ENCODE measurements around the gene WDR76.
A peak's percentile ranks its signal among the peaks of the same experiment; 100 is the strongest.
"Not testable (repeated sequence)": the region's sequence is repeated elsewhere in the genome, so short reads cannot be mapped to it uniquely, and the experiment has no call there.

WDR76 gene

GRCh38 chr15:43826508-43827341 is at the start of gene WDR76:
WDR76 (plus strand) TSS chr15:43827002; CDS start chr15:43827033, 31 bp downstream.
- DNase-seq: peak; percentile 76

DNA sequence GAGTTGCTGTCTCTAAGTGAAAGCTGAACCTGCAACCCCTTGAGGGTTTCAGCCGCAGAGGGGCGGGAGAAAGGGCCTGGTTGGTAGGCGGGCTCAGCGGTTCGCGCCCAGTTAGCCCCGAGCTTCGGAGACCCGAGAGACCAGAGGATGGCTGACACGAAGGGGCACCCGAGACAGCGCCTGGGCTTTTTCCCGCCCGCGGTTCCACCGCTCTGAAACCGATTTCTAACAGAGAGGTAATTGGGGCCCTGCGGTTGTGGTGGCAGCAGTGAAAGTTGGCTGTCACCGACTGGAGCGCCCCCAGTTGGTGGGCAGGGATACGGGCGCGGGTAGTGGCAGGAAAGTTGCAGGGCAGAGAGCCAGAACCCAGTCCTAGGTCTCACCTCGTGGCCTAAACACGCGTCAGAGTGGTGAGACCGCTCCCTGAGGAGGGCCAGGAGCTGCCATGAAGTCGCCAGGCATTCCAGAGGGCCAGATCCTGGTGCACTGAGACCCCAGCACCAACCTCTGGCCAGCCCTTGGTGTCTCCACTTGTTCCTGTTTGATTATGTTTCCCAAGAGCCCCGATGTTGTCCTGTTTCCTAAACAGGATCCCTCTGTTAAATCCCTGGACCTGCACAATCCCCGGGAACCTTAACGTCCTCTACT is 49.4 kb upstream of the WDR76 start:
- DNase-seq: peak; percentile 74

DNA sequence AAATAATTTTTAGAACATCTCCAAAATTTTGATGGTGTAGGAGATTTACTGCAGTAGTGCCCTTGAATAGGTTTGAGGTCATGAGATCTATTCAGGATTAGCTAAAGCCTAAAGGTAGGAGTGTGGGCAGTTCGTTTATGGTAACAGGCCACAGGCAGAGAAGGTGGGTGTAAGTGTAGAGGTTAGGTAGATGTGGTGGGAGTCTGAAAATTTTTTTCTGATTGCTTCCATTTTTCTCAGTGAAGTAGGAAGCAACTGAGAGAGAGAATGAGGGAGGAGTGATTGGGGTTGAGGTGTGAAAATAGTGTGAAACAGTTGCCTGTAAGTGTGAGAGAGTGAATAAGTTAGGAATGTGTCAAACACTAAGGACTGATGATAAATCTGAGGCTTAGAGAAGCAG is 47.8 kb upstream of the WDR76 start:
- no peak for DNase-seq

- DNase-seq: no peak
Measured at GRCh38 chr15:43789409-43789808, 37.4 kb upstream of the WDR76 start.

DNA sequence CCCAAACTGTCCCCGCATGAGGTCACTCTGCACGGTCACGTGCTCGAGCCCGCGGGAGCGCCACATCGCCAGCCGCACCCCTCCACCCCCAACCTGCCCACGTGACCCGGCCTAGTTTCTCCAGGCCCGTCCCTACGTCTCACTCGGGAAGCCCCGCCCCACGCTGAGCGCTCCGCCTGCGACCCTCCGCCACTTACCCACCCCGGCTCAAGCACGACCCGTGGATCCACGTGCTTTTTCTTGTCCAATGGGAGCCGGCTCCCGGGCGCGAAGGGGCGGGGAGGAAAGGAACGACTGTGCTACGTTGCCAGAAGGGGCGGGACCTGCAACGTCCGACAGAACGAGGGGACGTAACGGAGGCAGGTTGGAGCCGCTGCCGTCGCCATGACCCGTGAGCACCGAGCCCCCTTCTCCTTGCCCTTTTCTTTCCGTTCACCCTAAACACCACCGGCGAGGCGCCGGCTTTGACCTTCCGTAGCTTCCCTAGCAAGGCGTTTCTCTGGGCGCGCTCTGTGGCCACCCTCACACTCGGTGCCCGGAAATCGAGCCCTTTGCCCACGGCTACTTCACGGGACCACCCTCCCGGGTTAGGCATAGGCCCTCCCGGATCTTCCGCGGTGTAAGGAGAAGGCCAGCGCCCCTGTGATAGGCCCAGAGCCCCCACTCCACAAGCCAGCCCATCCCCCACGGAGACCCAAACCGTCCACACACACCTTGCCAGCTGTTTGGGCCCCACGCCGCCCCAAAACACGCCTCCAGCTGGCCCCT is 34.6 kb upstream of the WDR76 start, which contains the start of gene SERF2:
Gene SERF2 (plus strand): TSS at position 328 of the 768 bp plus-strand sequence. CDS start 57 bp downstream, at position 385.
- peak; percentile 96 for DNase-seq

GRCh38 chr15:43792761-43793476 is 33.9 kb upstream of the WDR76 start:
- no peak for DNase-seq

GRCh38 chr15:43793647-43794046 is 33.2 kb upstream of the WDR76 start:
- no peak for DNase-seq

DNA sequence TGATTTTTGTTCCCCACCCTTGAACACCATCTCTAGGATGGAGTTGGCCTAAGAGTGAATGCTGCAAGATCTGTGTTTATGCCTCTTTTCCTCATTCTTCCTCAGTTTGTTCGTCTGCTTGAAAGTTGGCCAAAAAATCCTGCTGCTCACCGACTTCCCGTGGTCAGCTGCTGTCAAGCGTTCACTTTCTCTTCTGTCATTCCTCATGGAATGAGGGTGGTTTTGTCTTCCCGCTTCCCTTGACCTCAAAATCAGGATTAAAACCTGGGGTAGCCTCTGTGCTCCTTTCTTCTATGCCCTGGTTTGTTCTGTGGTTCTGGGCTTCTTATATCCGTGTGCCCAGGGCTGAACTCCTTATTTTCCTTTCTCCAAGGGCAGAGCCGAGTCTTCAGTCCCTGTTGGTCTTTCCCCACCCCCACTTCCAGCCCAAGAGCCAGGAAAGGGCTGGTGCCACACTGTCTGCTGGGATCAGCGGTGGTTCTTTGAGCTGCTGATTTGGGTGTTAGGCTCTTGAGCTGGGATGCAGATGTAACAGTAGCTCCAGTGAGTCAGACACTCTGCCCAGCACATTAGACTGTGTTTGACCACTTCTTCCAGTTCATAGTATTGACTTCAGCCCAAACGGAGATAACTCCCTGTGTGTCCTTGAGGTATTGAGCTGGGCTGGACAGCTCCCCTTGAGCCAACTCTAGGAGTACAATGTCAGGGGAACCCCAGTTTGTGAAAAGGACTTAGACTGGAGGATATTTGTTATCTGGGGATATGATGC is 32.3 kb upstream of the WDR76 start:
- no peak for DNase-seq

DNA sequence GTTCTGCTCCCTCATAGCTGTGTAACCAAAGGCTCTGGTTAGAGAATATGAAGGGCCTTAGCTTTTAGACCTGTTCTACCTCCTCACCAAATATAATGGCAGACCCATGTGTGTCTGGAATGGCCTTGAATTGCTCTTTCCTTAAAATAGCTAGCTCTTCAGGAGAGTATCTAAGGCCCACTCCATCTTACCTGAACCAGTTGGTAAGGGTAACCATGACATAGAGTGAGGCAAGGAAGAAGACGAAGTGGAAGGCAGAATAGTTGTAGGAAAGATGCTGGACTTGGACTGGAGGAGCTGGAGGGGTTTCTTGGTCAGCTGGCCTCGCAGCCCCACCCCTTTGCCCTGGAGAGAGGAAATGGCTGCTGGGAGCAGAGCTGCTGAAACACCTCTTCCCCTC is 31.6 kb upstream of the WDR76 start:
- DNase-seq: no peak

GRCh38 chr15:43795997-43796396 is 30.8 kb upstream of the WDR76 start:
- no peak for DNase-seq

DNA sequence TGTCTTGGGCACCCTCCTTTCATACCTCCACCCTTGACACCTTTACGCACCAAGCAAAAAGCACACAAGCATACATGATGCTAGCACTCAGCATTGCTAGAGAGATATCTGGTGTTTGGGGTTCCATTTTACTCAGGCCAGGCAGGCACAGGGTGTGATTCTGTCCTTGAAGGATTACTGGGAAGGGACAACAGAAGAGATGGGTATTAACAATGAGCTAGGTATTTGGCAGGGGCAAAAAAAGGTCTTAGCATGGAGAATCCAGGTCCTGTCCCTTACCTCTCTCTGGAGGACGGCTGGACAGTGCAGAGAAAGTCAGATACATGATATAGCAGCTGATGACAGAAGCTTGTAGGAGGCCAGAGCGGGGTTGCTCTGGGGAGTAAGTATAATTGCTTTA is 30.2 kb upstream of the WDR76 start:
- no peak for DNase-seq

DNA sequence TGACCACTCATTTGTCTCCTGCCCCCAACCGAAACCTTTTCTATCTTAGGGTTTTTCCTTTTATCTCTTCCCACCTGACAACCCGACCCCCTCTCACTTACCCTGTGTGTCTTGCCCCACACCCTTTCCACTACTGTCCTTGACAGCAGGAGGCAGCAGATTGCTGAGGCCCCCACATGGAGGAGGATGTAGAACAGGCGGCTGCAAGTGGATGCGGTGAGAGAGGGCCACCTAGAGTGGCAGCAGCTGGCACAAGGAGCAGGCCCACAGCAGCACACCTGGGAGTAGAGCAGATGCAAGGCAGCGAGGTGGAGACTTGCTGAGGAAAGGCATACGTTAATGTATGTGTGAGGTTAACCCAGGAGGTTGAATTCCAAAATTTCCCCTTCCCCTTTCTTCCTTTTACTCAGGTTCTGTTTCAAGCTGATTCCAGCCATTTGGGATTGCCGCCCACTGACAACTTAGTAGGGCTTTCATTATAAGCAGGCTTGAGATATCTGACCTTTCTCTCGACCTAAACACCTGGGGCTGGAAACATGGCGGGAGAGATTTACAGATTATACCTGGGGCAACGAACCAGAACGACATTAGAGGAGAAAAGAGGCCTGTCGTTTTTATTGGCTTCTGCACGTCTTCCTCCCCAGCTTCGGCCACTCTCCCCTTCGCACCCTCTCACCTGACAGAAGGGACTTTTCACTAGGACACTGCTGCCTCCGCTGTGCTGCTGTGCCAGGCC is 27.4 kb upstream of the WDR76 start:
- no peak for DNase-seq

GRCh38 chr15:43799945-43800285 is 26.9 kb upstream of the WDR76 start, which contains the start of gene SERINC4:
SERINC4 (minus strand) TSS chr15:43800220; CDS start chr15:43799986, 234 bp downstream.
- no peak for DNase-seq

- peak; percentile 50 for DNase-seq
Measured at GRCh38 chr15:43800286-43801141, 26.3 kb upstream of the WDR76 start, which contains the start of gene HYPK. HYPK (plus strand) TSS chr15:43800599; CDS start chr15:43800623, 24 bp downstream.

DNA sequence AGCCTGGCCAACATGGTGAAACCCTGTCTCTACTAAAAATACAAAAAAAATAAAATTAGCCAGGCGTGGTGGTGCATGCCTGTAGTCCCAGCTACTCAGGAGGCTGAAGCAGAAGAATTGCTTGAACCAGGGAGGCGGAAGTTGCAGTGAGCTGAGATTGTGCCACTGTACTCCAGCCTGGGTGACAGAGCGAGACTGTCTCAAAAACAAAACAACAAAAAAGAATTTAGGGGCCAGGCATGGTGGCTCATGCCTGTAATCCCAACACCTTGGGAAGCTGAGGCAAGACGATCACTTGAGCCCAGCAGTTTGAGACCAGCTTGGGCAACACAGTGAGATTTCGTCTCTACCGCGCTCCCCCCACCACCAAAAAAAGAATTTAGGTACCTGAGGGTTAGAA is 24.1 kb upstream of the WDR76 start:
- DNase-seq: not testable (repeated sequence)

- DNase-seq: no peak
Measured at GRCh38 chr15:43808435-43808950, 18.3 kb upstream of the WDR76 start.

GRCh38 chr15:43808960-43809678 is 17.7 kb upstream of the WDR76 start:
- no peak for DNase-seq

DNA sequence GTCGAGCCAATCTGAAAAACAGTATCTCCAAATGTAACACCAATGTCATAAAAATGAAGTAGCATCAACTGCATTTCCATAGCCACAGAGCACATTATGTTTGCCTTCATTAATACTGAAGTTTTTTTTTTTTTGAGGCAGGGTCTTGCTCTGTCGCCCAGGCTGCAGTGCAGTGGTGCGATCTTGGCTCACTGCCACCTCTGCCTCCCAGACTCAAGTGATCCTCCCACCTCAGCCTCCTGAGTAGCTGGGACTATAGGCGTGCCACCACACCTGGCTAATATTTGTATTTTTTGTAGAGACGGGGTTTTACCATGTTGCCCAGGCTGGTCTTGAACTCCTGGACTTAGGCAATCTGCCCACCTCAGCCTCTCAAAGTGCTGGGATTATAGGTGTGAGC is 11.7 kb upstream of the WDR76 start:
- DNase-seq: not testable (repeated sequence)

DNA sequence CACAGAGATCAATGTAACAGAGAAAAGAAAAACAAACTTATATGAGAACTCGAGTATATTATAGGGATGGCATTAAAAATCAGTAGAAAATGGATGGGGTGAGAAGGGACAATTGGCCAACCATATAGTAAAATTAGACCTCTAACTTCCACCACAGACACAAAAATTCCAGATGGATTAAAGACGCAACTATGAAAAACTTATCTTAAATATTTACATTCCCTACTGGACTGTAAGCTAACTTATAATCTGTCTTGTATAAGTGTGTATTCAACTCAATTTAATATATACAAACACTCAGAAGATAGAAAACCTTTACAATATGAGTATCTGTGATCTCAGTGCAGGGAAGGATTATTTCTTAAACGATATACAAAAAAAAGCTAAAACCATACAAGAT is 5.3 kb upstream of the WDR76 start:
- no peak for DNase-seq

All from KG1 (cell line).